Measurements from ENCODE around the gene CCDC91. TPM values are rescaled to one million over a fixed set of nuclear protein-coding genes. Genes with fewer than 3 reads are reported as not detected.

The CCDC91 gene
- total RNA-seq, 1 donor from 2014 or later = 51.3 TPM

DNA sequence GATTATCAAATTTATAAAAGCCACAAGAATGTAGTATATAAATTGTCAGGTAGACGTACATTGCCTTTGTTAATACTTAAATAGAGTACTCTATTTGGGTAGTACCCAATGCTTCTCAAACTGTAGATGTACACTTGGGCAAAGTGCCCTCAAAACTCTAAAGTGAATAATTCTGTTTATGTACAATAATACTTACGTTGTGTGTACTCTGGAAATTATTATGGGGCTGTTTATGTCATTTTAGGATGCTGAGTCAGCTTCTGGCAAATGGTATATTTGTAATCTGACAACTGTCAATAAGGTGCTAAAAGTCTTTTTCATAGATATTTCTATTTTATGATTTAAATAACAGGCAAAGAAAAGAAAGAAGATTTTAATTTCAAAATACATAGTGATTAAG lies 102.4 kb downstream of the CCDC91 start:
- no peak for TF ChIP-seq CTCF (IDR thresholded peaks at IDR 0.05; ENCODE audit: unreplicated experiment)
- Mint-ChIP-seq H3K9me3 (ENCODE audit: low read depth) (peaks cover 26% of the 10 kb centered on the region), H3K36me3 (ENCODE audit: insufficient read depth) (peaks cover 25% of the 10 kb centered on the region), H3K27ac (no peak overlapping the region), H3K27me3 (no peaks in the 10 kb centered on the region), H3K4me3 (ENCODE audit: low read depth) (no peak overlapping the region), H3K4me1 (ENCODE audit: low read depth) (peaks cover 1% of the 10 kb centered on the region)
- no peak for DNase-seq (ENCODE audit: low spot score, unreplicated experiment)

- peak overlapping the region; percentile 84 for H3K27ac Mint-ChIP-seq
Measured at GRCh38 chr12:28294300-28294699, 104.0 kb downstream of the CCDC91 start.

DNA sequence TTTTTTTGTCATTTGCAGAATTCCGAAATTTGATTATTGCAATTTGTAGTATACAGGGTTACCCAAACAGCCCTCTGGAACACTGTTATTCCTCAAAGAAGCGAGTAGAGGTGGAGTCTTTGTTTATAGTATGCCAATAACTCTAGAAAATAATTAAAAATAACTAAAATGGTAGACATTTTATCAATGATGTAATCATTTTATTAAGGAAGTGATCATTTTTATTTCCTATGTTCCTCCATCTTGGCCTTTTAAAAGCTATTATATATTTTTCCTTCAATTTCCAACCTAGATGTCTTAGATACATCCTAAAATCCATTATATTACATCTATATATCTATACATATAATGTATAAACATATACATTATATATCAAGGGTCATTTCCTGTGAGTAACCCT lies 106.0 kb downstream of the CCDC91 start:
- Mint-ChIP-seq H3K4me1 (ENCODE audit: low read depth) (peaks cover 10% of the 10 kb centered on the region), H3K27ac (no peak overlapping the region), H3K36me3 (ENCODE audit: insufficient read depth) (peaks cover 4% of the 10 kb centered on the region), H3K9me3 (ENCODE audit: low read depth) (no peaks in the 10 kb centered on the region), H3K27me3 (no peaks in the 10 kb centered on the region), H3K4me3 (ENCODE audit: low read depth) (no peak overlapping the region)
- no peak for TF ChIP-seq CTCF (IDR thresholded peaks at IDR 0.05; ENCODE audit: unreplicated experiment)
- DNase-seq (ENCODE audit: low spot score, unreplicated experiment) = no peak

More at GRCh38 chr12:28294300-28294699, 104.0 kb downstream of the CCDC91 start:
- H3K4me1 Mint-ChIP-seq (ENCODE audit: low read depth) = peaks cover 6% of the 10 kb centered on the region
- peaks cover 13% of the 10 kb centered on the region for H3K36me3 Mint-ChIP-seq (ENCODE audit: insufficient read depth)
- TF ChIP-seq CTCF (IDR thresholded peaks at IDR 0.05; ENCODE audit: unreplicated experiment) = no peak
- no peak overlapping the region for H3K4me3 Mint-ChIP-seq (ENCODE audit: low read depth)
- no peaks in the 10 kb centered on the region for H3K27me3 Mint-ChIP-seq
- DNase-seq (ENCODE audit: low spot score, unreplicated experiment) = no peak
- H3K9me3 Mint-ChIP-seq (ENCODE audit: low read depth) = peaks cover 11% of the 10 kb centered on the region

GRCh38 chr12:28303192-28303591 lies 112.9 kb downstream of the CCDC91 start:
- H3K36me3 Mint-ChIP-seq (ENCODE audit: insufficient read depth) = peaks cover 13% of the 10 kb centered on the region
- H3K4me1 Mint-ChIP-seq (ENCODE audit: low read depth) = peaks cover 9% of the 10 kb centered on the region
- no peak overlapping the region for H3K4me3 Mint-ChIP-seq (ENCODE audit: low read depth)
- H3K27me3 Mint-ChIP-seq = no peaks in the 10 kb centered on the region
- no peak for DNase-seq (ENCODE audit: low spot score, unreplicated experiment)
- no peak overlapping the region for H3K27ac Mint-ChIP-seq
- peaks cover 6% of the 10 kb centered on the region for H3K9me3 Mint-ChIP-seq (ENCODE audit: low read depth)
- TF ChIP-seq CTCF (IDR thresholded peaks at IDR 0.05; ENCODE audit: unreplicated experiment) = no peak

GRCh38 chr12:28306535-28306934 lies 116.3 kb downstream of the CCDC91 start:
- no peak for DNase-seq (ENCODE audit: low spot score, unreplicated experiment)
- Mint-ChIP-seq H3K36me3 (ENCODE audit: insufficient read depth) (peaks cover 34% of the 10 kb centered on the region), H3K9me3 (ENCODE audit: low read depth) (peaks cover 6% of the 10 kb centered on the region), H3K4me3 (ENCODE audit: low read depth) (no peak overlapping the region), H3K27me3 (no peaks in the 10 kb centered on the region), H3K27ac (peak overlapping the region; percentile 13), H3K4me1 (ENCODE audit: low read depth) (peaks cover 12% of the 10 kb centered on the region)
- TF ChIP-seq CTCF (IDR thresholded peaks at IDR 0.05; ENCODE audit: unreplicated experiment) = no peak

Measured in progenitor cell of endocrine pancreas (in vitro differentiated cells).